MM.1S (cell line): ENCODE measurements around the gene PARD6B.

Experiments used
- DNase-seq: peaks from one replicate; pipeline ENCODE4 v3.0.0-alpha.2; 2015
- H2AFZ ChIP-seq: fragments of 300-600 bp; sonication (generic); 2 replicates; pipeline ENCODE4 v1.6.0; 2016; ENCODE audit warnings: antibody characterized with exemption, low read length
- H3F3A ChIP-seq: fragments of 300-600 bp; sonication (generic); 2 replicates; pipeline ENCODE4 v1.6.1; 2016; ENCODE audit warnings: mild to moderate bottlenecking, antibody characterized with exemption, low read length, moderate library complexity, mixed read lengths; ENCODE audit not compliant: insufficient read depth
- H3K27ac ChIP-seq: fragments of 300-600 bp; sonication (generic); 2 replicates; pipeline ENCODE4 v1.5.1; 2016; ENCODE audit warnings: mild to moderate bottlenecking, low read length
- H3K27me3 ChIP-seq: fragments of 300-600 bp; sonication (generic); replicated peaks from 2 replicates; pipeline ENCODE4 v1.6.0; 2016; ENCODE audit warnings: low read length; ENCODE audit not compliant: insufficient read depth
- H3K36me3 ChIP-seq: fragments of 300-600 bp; sonication (generic); replicated peaks from 2 replicates; pipeline ENCODE4 v1.6.1; 2016; ENCODE audit warnings: mild to moderate bottlenecking, low read length, mixed read lengths; ENCODE audit not compliant: insufficient read depth
- H3K4me1 ChIP-seq: fragments of 300-600 bp; sonication (generic); 2 replicates; pipeline ENCODE4 v1.6.1; 2016; ENCODE audit warnings: low read length, mixed read lengths
- H3K4me2 ChIP-seq: fragments of 300-600 bp; sonication (generic); 2 replicates; pipeline ENCODE4 v1.6.0; 2016; ENCODE audit warnings: low read depth, low read length
- H3K4me3 ChIP-seq: fragments of 300-600 bp; sonication (generic); 2 replicates; pipeline ENCODE4 v1.5.1; 2016; ENCODE audit warnings: low read length, mixed read lengths
- H3K79me2 ChIP-seq: fragments of 300-600 bp; sonication (generic); 2 replicates; pipeline ENCODE4 v1.6.1; 2016; ENCODE audit warnings: mixed run types, low read length, mixed read lengths
- H3K9ac ChIP-seq: fragments of 300-600 bp; sonication (generic); 2 replicates; pipeline ENCODE4 v1.6.1; 2016; ENCODE audit warnings: low read length, mixed read lengths
- H3K9me2 ChIP-seq: fragments of 300-600 bp; sonication (generic); replicated peaks from 2 replicates; pipeline ENCODE4 v1.6.1; 2016; ENCODE audit warnings: mild to moderate bottlenecking, low read length, mixed read lengths; ENCODE audit not compliant: insufficient read depth
- H3K9me3 ChIP-seq: fragments of 300-600 bp; sonication (generic); replicated peaks from 2 replicates; pipeline ENCODE4 v1.6.1; 2016; ENCODE audit warnings: mild to moderate bottlenecking, low read length, mixed read lengths; ENCODE audit not compliant: insufficient read depth
- H4K20me1 ChIP-seq: fragments of 300-600 bp; sonication (generic); 2 replicates; pipeline ENCODE4 v1.6.1; 2016; ENCODE audit warnings: mild to moderate bottlenecking, low read length, moderate library complexity, mixed read lengths; ENCODE audit not compliant: insufficient read depth
- EZH2 ChIP-seq: fragments of 300-600 bp; sonication (generic); optimal IDR thresholded peaks from 2 replicates; pipeline ENCODE3; 2017; ENCODE audit warnings: low read depth, mild to moderate bottlenecking, antibody characterized with exemption, low read length, mixed read lengths
- EZH2phosphoT487 ChIP-seq: fragments of 300-600 bp; sonication (generic); IDR thresholded peaks from 2 replicates; pipeline ENCODE4 v1.6.1; 2018; ENCODE audit warnings: antibody characterized with exemption, low read length
- TF ChIP-seq, protein P1 (sequence below): fragments of 300-600 bp; sonication (generic); IDR thresholded peaks from 2 replicates; pipeline ENCODE4 v1.5.1; 2016; ENCODE audit warnings: antibody characterized with exemption, low read length, mixed read lengths

Gene PARD6B

DNA sequence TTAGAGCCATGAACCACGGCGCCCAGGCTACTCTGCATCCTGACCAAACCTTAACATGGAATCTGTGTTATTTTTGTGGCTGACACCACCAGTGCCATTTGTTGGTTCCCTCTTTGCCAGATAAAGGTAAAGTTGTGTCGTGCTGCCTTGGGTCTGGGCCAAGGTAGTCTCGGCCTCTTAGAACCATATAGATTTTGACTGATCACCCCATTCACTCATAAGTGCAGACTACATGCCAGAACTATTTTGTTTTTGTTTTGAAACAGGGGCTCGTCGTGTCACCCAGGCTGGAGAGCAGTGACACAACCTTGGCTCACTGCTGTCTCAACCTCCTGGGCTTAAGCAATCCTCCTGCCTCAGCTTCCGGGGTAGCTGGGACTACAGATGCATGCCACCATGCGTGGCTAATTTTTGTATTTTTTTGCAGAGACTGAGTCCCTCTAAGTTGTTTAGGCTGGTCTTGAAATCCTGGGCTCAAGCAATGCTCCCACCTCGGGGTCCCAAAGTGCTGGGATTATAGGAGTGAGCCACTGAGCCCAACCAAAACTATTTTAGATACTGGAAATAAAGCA lies 20.8 kb upstream of the PARD6B start:
- DNase-seq: no peak
- Histone ChIP-seq H4K20me1 (no peaks in the 10 kb centered on the region), H3K9ac (no peak overlapping the region), H3K4me1 (no peaks in the 10 kb centered on the region), H3K27me3 (no peaks in the 10 kb centered on the region), H3K9me3 (no peaks in the 10 kb centered on the region), H2AFZ (no peak overlapping the region), H3K4me2 (no peak overlapping the region), H3K79me2 (no peaks in the 10 kb centered on the region), H3K27ac (no peak overlapping the region), H3F3A (no peaks in the 10 kb centered on the region), H3K4me3 (no peak overlapping the region), H3K9me2 (no peaks in the 10 kb centered on the region), H3K36me3 (no peaks in the 10 kb centered on the region)
- TF ChIP-seq, protein P1, sequence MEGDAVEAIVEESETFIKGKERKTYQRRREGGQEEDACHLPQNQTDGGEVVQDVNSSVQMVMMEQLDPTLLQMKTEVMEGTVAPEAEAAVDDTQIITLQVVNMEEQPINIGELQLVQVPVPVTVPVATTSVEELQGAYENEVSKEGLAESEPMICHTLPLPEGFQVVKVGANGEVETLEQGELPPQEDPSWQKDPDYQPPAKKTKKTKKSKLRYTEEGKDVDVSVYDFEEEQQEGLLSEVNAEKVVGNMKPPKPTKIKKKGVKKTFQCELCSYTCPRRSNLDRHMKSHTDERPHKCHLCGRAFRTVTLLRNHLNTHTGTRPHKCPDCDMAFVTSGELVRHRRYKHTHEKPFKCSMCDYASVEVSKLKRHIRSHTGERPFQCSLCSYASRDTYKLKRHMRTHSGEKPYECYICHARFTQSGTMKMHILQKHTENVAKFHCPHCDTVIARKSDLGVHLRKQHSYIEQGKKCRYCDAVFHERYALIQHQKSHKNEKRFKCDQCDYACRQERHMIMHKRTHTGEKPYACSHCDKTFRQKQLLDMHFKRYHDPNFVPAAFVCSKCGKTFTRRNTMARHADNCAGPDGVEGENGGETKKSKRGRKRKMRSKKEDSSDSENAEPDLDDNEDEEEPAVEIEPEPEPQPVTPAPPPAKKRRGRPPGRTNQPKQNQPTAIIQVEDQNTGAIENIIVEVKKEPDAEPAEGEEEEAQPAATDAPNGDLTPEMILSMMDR: no peak
- TF ChIP-seq EZH2phosphoT487 (no peak), EZH2 (no peak)

DNA sequence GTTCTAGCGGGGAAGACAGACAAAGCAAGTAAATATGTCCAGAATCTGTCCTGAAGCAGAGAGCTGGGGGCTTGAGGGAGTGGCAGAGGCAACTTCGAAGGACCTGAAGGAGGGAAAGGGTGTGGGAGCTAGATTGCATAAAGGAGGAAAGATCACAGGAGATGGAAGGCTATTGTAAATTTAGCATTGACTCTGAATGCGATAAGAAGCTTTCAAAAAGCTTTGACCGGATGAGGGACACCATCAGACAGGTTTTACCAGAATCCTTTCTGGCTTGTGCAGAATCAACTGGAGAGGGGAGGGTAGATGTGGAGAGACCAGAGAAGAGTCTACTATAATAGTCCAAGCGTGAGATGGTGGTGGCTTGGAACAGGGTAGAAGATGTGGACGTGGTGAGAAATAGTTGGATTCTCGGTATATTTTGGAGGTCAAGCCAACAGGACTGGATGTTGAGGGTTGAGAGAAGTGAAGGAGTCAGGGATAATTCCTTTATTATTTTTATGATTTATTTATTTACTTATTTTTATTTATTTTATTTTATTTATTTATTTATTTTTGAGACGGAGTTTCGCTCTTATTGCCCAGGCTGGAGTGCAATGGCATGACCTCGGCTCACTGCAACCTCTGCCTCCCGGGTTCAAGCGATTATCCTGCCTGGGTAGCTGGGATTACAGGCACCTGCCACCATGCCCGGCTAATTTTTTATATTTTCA lies 20.1 kb upstream of the PARD6B start:
- no peaks in the 10 kb centered on the region for H3K36me3 ChIP-seq
- no peak overlapping the region for H3K4me2 ChIP-seq
- H3F3A ChIP-seq: no peaks in the 10 kb centered on the region
- no peaks in the 10 kb centered on the region for H4K20me1 ChIP-seq
- H3K27me3 ChIP-seq: no peaks in the 10 kb centered on the region
- no peaks in the 10 kb centered on the region for H3K4me1 ChIP-seq
- no peaks in the 10 kb centered on the region for H3K9me2 ChIP-seq
- H3K79me2 ChIP-seq: no peaks in the 10 kb centered on the region
- no peak overlapping the region for H3K9ac ChIP-seq
- no peak overlapping the region for H2AFZ ChIP-seq
- H3K27ac ChIP-seq: no peak overlapping the region
- H3K4me3 ChIP-seq: no peak overlapping the region
- TF ChIP-seq EZH2phosphoT487 (no peak), EZH2 (no peak)
- TF ChIP-seq, protein P1: no peak
- DNase-seq: no peak
- no peaks in the 10 kb centered on the region for H3K9me3 ChIP-seq

DNA sequence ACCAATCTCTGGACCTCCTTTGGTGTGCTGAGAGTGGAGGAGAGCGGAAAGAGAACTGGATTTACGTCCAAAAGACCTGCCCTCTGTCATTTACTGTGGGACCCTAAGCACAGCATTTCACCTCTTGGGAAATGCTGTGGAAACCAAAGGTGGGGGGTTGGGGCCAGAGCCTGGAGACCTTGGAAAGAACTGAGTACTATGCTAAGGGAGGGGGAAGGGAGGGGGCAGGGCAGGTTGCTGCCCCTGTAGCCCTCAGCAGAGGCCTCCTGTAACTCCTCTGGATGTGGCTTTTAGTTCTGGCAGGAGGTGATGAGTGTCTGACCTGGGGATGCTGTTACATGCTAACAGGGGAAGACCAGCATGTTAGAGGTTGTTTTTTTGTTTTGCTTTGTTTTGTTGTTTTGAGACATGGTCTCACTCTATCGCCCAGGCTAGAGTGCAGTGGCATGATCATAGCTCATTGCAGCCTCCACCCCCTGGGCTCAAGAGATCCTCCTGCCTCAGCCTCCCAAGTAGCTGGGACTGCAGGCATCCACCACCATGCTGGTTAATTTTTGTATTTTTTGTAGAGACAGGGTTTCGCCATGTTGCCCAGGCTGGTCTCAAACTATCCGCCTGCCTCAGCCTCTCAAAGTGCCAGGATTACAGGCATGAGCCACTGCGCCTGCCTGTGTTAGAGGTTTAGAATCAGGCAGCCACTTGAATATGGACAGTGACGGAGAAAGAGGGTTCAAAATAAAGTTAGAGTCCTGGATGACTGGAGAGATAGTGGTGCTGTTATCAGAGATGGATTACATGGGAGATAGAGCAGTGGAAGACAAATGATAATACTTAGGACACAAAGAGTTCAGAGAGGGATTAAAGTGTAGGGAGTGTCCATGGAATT lies 18.4 kb upstream of the PARD6B start:
- Histone ChIP-seq H3K4me1 (no peaks in the 10 kb centered on the region), H3K4me2 (no peak overlapping the region), H3K9ac (no peak overlapping the region), H2AFZ (no peak overlapping the region), H3K9me2 (no peaks in the 10 kb centered on the region), H4K20me1 (no peaks in the 10 kb centered on the region), H3K4me3 (no peak overlapping the region), H3K36me3 (no peaks in the 10 kb centered on the region), H3K27ac (no peak overlapping the region), H3K9me3 (no peaks in the 10 kb centered on the region), H3K79me2 (no peaks in the 10 kb centered on the region), H3F3A (no peaks in the 10 kb centered on the region), H3K27me3 (no peaks in the 10 kb centered on the region)
- DNase-seq: no peak
- TF ChIP-seq EZH2 (no peak), EZH2phosphoT487 (no peak)
- TF ChIP-seq, protein P1: no peak
